CD14-positive monocyte (primary cell): ENCODE results near the gene KIRREL3. TPM values are rescaled to one million over a fixed set of nuclear protein-coding genes. Genes with fewer than 3 reads are reported as not detected.

ENCODE experiments used
- DNase-seq, 3 donors: peaks; one replicate each; pipeline ENCODE4 v3.0.0-alpha.2; 2011 to 2022
- H2AFZ ChIP-seq: 2 replicates; pipeline ENCODE4 v1.6.0; 2012; ENCODE audit warnings: mild to moderate bottlenecking, low read depth, low read length, inconsistent platforms; ENCODE audit not compliant: insufficient read depth, poor library complexity, severe bottlenecking
- H3K27ac ChIP-seq, 2 donors: 1 replicate in 1 of 2; 2 replicates in 1 of 2; pipeline ENCODE4 v1.5.1; 2012 to 2013; ENCODE audit warnings: low read length in 2 of 2, control low read depth in 1 of 2, inconsistent platforms in 1 of 2, low read depth in 1 of 2, mild to moderate bottlenecking in 1 of 2
- H3K27me3 ChIP-seq, 2 donors: one replicate each; pipeline versions ENCODE4 v1.6.0 to v1.6.1; 2011 to 2013; ENCODE audit warnings: low read length in 2 of 2; ENCODE audit not compliant: control insufficient read depth in 2 of 2, insufficient read depth in 2 of 2
- H3K36me3 ChIP-seq, 2 donors: replicated peaks in 1 of 2; 1 replicate in 1 of 2; 2 replicates in 1 of 2; pipeline versions ENCODE4 v1.5.1 to v1.6.1; 2012 to 2013; ENCODE audit warnings: low read length in 2 of 2, control low read depth in 1 of 2, inconsistent platforms in 1 of 2, mild to moderate bottlenecking in 1 of 2; ENCODE audit not compliant: insufficient read depth in 2 of 2, control insufficient read depth in 1 of 2
- H3K4me1 ChIP-seq, 2 donors: 1 replicate in 1 of 2; 2 replicates in 1 of 2; pipeline versions ENCODE4 v1.5.1 to v1.6.1; 2012 to 2013; ENCODE audit warnings: low read length in 2 of 2, control low read depth in 1 of 2, inconsistent platforms in 1 of 2, mild to moderate bottlenecking in 1 of 2, moderate library complexity in 1 of 2; ENCODE audit not compliant: insufficient read depth in 2 of 2, control insufficient read depth in 1 of 2
- H3K4me2 ChIP-seq: replicated peaks from 2 replicates; pipeline ENCODE3; 2012; ENCODE audit warnings: low read length, moderate library complexity, mild to moderate bottlenecking; ENCODE audit not compliant: poor library complexity, severe bottlenecking; ENCODE audit errors: extremely low read depth
- H3K4me3 ChIP-seq, 3 experiments: fragments of 200-600 bp in 1 of 3; sonication (generic) in 1 of 3; replicated peaks in 1 of 3; 1 replicate in 2 of 3; 2 replicates in 1 of 3; pipeline ENCODE4 v1.5.1; 2011 to 2013; ENCODE audit warnings: low read length in 3 of 3, mild to moderate bottlenecking in 3 of 3, control low read depth in 2 of 3, low read depth in 2 of 3, inconsistent platforms in 1 of 3, moderate library complexity in 1 of 3
- H3K79me2 ChIP-seq: 2 replicates; pipeline ENCODE4 v1.6.0; 2012; ENCODE audit warnings: mild to moderate bottlenecking, control low read depth, inconsistent platforms, low read length, moderate library complexity; ENCODE audit not compliant: insufficient read depth
- H3K9ac ChIP-seq: 2 replicates; pipeline ENCODE4 v1.6.0; 2017; ENCODE audit warnings: low read length, mild to moderate bottlenecking; ENCODE audit not compliant: insufficient read depth, poor library complexity, severe bottlenecking
- H3K9me3 ChIP-seq, 2 donors: replicated peaks in 1 of 2; 1 replicate in 1 of 2; 2 replicates in 1 of 2; pipeline versions ENCODE4 v1.5.1 to v1.6.1; 2012 to 2013; ENCODE audit warnings: low read length in 2 of 2, control low read depth in 1 of 2; ENCODE audit not compliant: control insufficient read depth in 1 of 2, insufficient read depth in 1 of 2
- H4K20me1 ChIP-seq: 2 replicates; pipeline ENCODE4 v1.6.0; 2012; ENCODE audit warnings: mild to moderate bottlenecking, low read length, control low read depth, moderate library complexity; ENCODE audit not compliant: insufficient read depth
- H3K27ac Mint-ChIP-seq, 7 donors: one replicate each; pipeline ENCODE4 v1.8.0; 2020; ENCODE audit warnings: mild to moderate bottlenecking in 7 of 7, mixed read lengths in 7 of 7, moderate library complexity in 6 of 7, inconsistent platforms in 2 of 7
- H3K27me3 Mint-ChIP-seq, 3 donors: one replicate each; pipeline ENCODE4 v1.8.0; 2021 to 2022; ENCODE audit warnings: low read depth in 3 of 3, mild to moderate bottlenecking in 3 of 3, mixed read lengths in 3 of 3, moderate library complexity in 3 of 3, inconsistent platforms in 1 of 3
- H3K36me3 Mint-ChIP-seq, 2 donors: one replicate each; pipeline ENCODE4 v1.8.0; 2020; ENCODE audit warnings: mixed read lengths in 2 of 2, inconsistent platforms in 1 of 2, mild to moderate bottlenecking in 1 of 2
- H3K4me1 Mint-ChIP-seq: one replicate; pipeline ENCODE4 v1.8.0; 2020; ENCODE audit warnings: mild to moderate bottlenecking, mixed read lengths
- H3K4me3 Mint-ChIP-seq, 2 donors: one replicate each; pipeline ENCODE4 v1.8.0; 2020; ENCODE audit warnings: mild to moderate bottlenecking in 2 of 2, mixed read lengths in 2 of 2, moderate library complexity in 1 of 2
- H3K9me3 Mint-ChIP-seq, 7 donors: one replicate each; pipeline ENCODE4 v1.8.0; 2020 to 2022; ENCODE audit warnings: mixed read lengths in 7 of 7, mild to moderate bottlenecking in 6 of 7, moderate library complexity in 6 of 7, inconsistent platforms in 2 of 7
- CTCF ChIP-seq: fragments of 200-600 bp; IDR thresholded peaks from one replicate; pipeline ENCODE4 v1.8.0; 2022; ENCODE audit warnings: antibody characterized with exemption, mild to moderate bottlenecking
- WGBS: methylation state at CpG from one replicate; pipeline ENCODE4 v1.1.5; 2013; ENCODE audit warnings: missing lambda C conversion rate; ENCODE audit not compliant: insufficient coverage; 5-methylcytosine and 5-hydroxymethylcytosine counted together
- intact Hi-C, 2 donors: fragments of 100-400 bp; cut with micrococcal nuclease; formaldehyde crosslinking; loops; one replicate each; pipeline versions ENCODE4 v1.15.0 to v1.15.1; 2023
- polyA plus RNA-seq, 3 donors: library from polyadenylated mRNA; depleted of rRNA in 1 of 3; unstranded in 2 of 3; stranded (reverse) in 1 of 3; fragments of 300-500 nt in 2 of 3; fragments of >200 nt in 1 of 3; fragmentation: Illumina TruSeq in 2 of 3; gene quantifications; 1 replicate in 2 of 3; 2 replicates in 1 of 3; pipeline ENCODE4 v1.2.3, GENCODE V29; 2012 to 2021

Gene KIRREL3
- polyA plus RNA-seq, 3 donors = not detected

- no peaks in the 10 kb centered on the region for H3K4me1 Mint-ChIP-seq
- H3K36me3 Mint-ChIP-seq = no peaks in the 10 kb centered on the region
- Histone ChIP-seq H3K79me2 (no peaks in the 10 kb centered on the region), H4K20me1 (no peaks in the 10 kb centered on the region), H2AFZ (no peak overlapping the region), H3K9me3 (no peaks in the 10 kb centered on the region), H3K27ac (no peak overlapping the region), H3K27me3 (no peaks in the 10 kb centered on the region), H3K4me2 (no peak overlapping the region), H3K4me1 (no peaks in the 10 kb centered on the region), H3K9ac (no peak overlapping the region), H3K36me3 (no peaks in the 10 kb centered on the region), H3K4me3 (no peak overlapping the region)
- TF ChIP-seq CTCF = no peak
- H3K9me3 Mint-ChIP-seq = peaks cover 0 to 3% (median 2%) of the 10 kb centered on the region in 7 donors
- DNase-seq = no peak
- intact Hi-C loops = no loop called here
- no peak overlapping the region for H3K27ac Mint-ChIP-seq
- H3K4me3 Mint-ChIP-seq = no peak overlapping the region
- peaks cover 1 to 2% (median 1%) of the 10 kb centered on the region in 3 donors for H3K27me3 Mint-ChIP-seq
- 45% methylated on average over 3 of the region's 3 CpGs for WGBS
Observed at GRCh38 chr11:126901783-126902182, 98.8 kb downstream of the KIRREL3 start.

GRCh38 chr11:126899961-126900748, 100.4 kb downstream of the KIRREL3 start:
- H3K4me3 ChIP-seq = no peak overlapping the region
- no peaks in the 10 kb centered on the region for H3K4me1 ChIP-seq
- no peaks in the 10 kb centered on the region for H3K36me3 Mint-ChIP-seq
- no peak overlapping the region for H3K4me3 Mint-ChIP-seq
- no peaks in the 10 kb centered on the region for H3K27me3 ChIP-seq
- no peak overlapping the region for H3K4me2 ChIP-seq
- peaks cover 6 to 12% of the 10 kb centered on the region in 2 donors for H3K9me3 ChIP-seq
- peaks cover 6 to 15% (median 9%) of the 10 kb centered on the region in 7 donors for H3K9me3 Mint-ChIP-seq
- no CpG with 5 or more reads among the region's 5 CpGs for WGBS
- H3K4me1 Mint-ChIP-seq = no peaks in the 10 kb centered on the region
- intact Hi-C loops = no loop called here
- H3K36me3 ChIP-seq = no peaks in the 10 kb centered on the region
- no peak overlapping the region for H2AFZ ChIP-seq
- no peak overlapping the region for H3K9ac ChIP-seq
- no peak for TF ChIP-seq CTCF
- no peak overlapping the region for H3K27ac Mint-ChIP-seq
- H4K20me1 ChIP-seq = no peaks in the 10 kb centered on the region
- H3K27ac ChIP-seq = no peak overlapping the region
- peaks cover 1 to 2% (median 1%) of the 10 kb centered on the region in 3 donors for H3K27me3 Mint-ChIP-seq
- no peak for DNase-seq
- no peaks in the 10 kb centered on the region for H3K79me2 ChIP-seq
